A375 (cell line): Measurements from ENCODE around the gene CYP27A1. TPM values are rescaled to one million over a fixed set of nuclear protein-coding genes. Genes with fewer than 3 reads are reported as not detected.

Source experiments
- total RNA-seq: library from RNA; depleted of rRNA; stranded (reverse); fragments of >200 nt; shearing (Covaris generic); gene quantifications from 2 replicates; pipeline ENCODE4 v1.2.3, GENCODE V29; 2014; rRNA removed

Gene CYP27A1
- total RNA-seq, result 5.1 and 5.5 TPM in 2 replicates

GRCh38 chr2:218781691-218782527, at the start of gene CYP27A1:
CYP27A1 (plus strand) TSS chr2:218782147; CDS start chr2:218782183, 36 bp downstream.

GRCh38 chr2:218831378-218831990, 49.5 kb downstream of the CYP27A1 start, which contains the start of gene PRKAG3:
PRKAG3 (minus strand) TSS chr2:218831803.

GRCh38 chr2:218859556-218859987, 77.6 kb downstream of the CYP27A1 start, which contains the start of gene WNT6:
WNT6 (plus strand) TSS chr2:218859805; CDS start chr2:218860038, 233 bp downstream.

Other genes starting within 250 kb of the CYP27A1 start
- 6.3 and 12.0 TPM in 2 replicates for gene USP37, start 213.8 kb upstream of the CYP27A1 start, total RNA-seq
- gene CNOT9, start 213.3 kb upstream of the CYP27A1 start, total RNA-seq, result 40.3 and 42.9 TPM in 2 replicates
- 1.0 and 3.0 TPM in 2 replicates for gene PLCD4, start 174.2 kb upstream of the CYP27A1 start, total RNA-seq
- gene ZNF142, start 122.5 kb upstream of the CYP27A1 start, total RNA-seq, result 12.0 and 13.4 TPM in 2 replicates
- gene BCS1L, start 122.5 kb upstream of the CYP27A1 start, total RNA-seq, result 23.8 and 34.9 TPM in 2 replicates
- gene RNF25, start 110.1 kb upstream of the CYP27A1 start, total RNA-seq, result 21.9 and 32.7 TPM in 2 replicates
- 11.4 and 15.2 TPM in 2 replicates for gene STK36, start 110.1 kb upstream of the CYP27A1 start, total RNA-seq
- gene TTLL4, start 71.3 kb upstream of the CYP27A1 start, total RNA-seq, result 17.5 and 18.7 TPM in 2 replicates
- not detected in 2 replicates for gene PRKAG3, start 49.7 kb downstream of the CYP27A1 start, total RNA-seq
- not detected in 2 replicates for gene WNT6, start 77.7 kb downstream of the CYP27A1 start, total RNA-seq
- not detected in 2 replicates for gene WNT10A, start 98.7 kb downstream of the CYP27A1 start, total RNA-seq
- 0.03 TPM in 1 of 2 replicates, not detected in the other for gene CDK5R2, start 177.5 kb downstream of the CYP27A1 start, total RNA-seq
- not detected in 2 replicates for gene FEV, start 203.0 kb downstream of the CYP27A1 start, total RNA-seq
- gene CRYBA2, start 211.3 kb downstream of the CYP27A1 start, total RNA-seq, result 4.2 TPM in 1 of 2 replicates, not detected in the other